ENCODE measurements around the gene DAGLA. TPM values are rescaled to one million over a fixed set of nuclear protein-coding genes. Genes with fewer than 3 reads are reported as not detected.
A peak's percentile ranks its signal among the peaks of the same experiment; 100 is the strongest.

The DAGLA gene
- total and polyA plus RNA-seq, 8 donors = under 0.01 to 27.2 (median 1.0) TPM

- H3K36me3 ChIP-seq = no peaks in the 10 kb centered on the region
- intact Hi-C loops (cut with DNase I; ENCODE audit: low total_unique reads) = no loop called here
- peak overlapping the region; percentile 71 to 88 (median 86) for H3K27ac ChIP-seq
- peaks cover 77 to 95% (median 80%) of the 10 kb centered on the region in 4 donors for H3K4me1 ChIP-seq
- H3K4me3 ChIP-seq = no peak overlapping the region
- 52 to 67% (median 65%) methylated on average over 11 of the region's 11 CpGs for WGBS, 5 donors
- TF ChIP-seq POLR2AphosphoS5 (IDR thresholded peaks at IDR 0.05) (no peak), EP300 (IDR thresholded peaks at IDR 0.05) (no peak), POLR2A (IDR thresholded peaks at IDR 0.05) (no peak), CTCF (IDR thresholded peaks at IDR 0.05) (no peak)
- no peaks in the 10 kb centered on the region for H3K27me3 ChIP-seq
- no peaks in the 10 kb centered on the region for H3K9me3 ChIP-seq
- peak in 1 of 2 donors; percentile 71 for DNase-seq
These were observed 18.2 kb downstream of the DAGLA start for GRCh38 chr11:61698173-61698948.

- H3K27me3 ChIP-seq = no peaks in the 10 kb centered on the region
- intact Hi-C loops (cut with DNase I; ENCODE audit: low total_unique reads) = no loop called here
- H3K27ac ChIP-seq = peak overlapping the region; percentile 71 to 88 (median 86)
- H3K9me3 ChIP-seq = no peaks in the 10 kb centered on the region
- DNase-seq = peak; percentile 85 to 86
- peaks cover 67 to 82% (median 71%) of the 10 kb centered on the region in 4 donors for H3K4me1 ChIP-seq
- TF ChIP-seq EP300 (IDR thresholded peaks at IDR 0.05) (no peak), POLR2A (IDR thresholded peaks at IDR 0.05) (no peak), POLR2AphosphoS5 (IDR thresholded peaks at IDR 0.05) (no peak), CTCF (IDR thresholded peaks at IDR 0.05) (no peak)
- H3K4me3 ChIP-seq = no peak overlapping the region
- WGBS, 5 donors = 30 to 69% (median 44%) methylated on average over 12 to 13 of the region's 13 CpGs
- no peaks in the 10 kb centered on the region for H3K36me3 ChIP-seq
These were observed 19.6 kb downstream of the DAGLA start for GRCh38 chr11:61699737-61700160.

- TF ChIP-seq POLR2AphosphoS5 (IDR thresholded peaks at IDR 0.05) = peak in 1 of 3 donors; percentile 30
- no peak for TF ChIP-seq CTCF (IDR thresholded peaks at IDR 0.05)
- Histone ChIP-seq H3K4me1 (peaks cover 62 to 77% (median 66%) of the 10 kb centered on the region in 4 donors), H3K36me3 (no peaks in the 10 kb centered on the region), H3K9me3 (no peaks in the 10 kb centered on the region), H3K27me3 (no peaks in the 10 kb centered on the region), H3K27ac (peak overlapping the region; percentile 71 to 88 (median 86)), H3K4me3 (no peak overlapping the region)
- WGBS, 5 donors = 40 to 51% (median 48%) methylated on average over 1 to 5 of the region's 5 CpGs
- peak; percentile 83 to 85 for DNase-seq
- intact Hi-C loops (cut with DNase I; ENCODE audit: low total_unique reads) = no loop called here
These were observed 20.0 kb downstream of the DAGLA start for GRCh38 chr11:61700212-61700611.

- Histone ChIP-seq H3K4me3 (no peak overlapping the region), H3K27ac (peak overlapping the region; percentile 71 to 88 (median 86)), H3K4me1 (peaks cover 57 to 72% (median 61%) of the 10 kb centered on the region in 4 donors), H3K36me3 (no peaks in the 10 kb centered on the region), H3K9me3 (no peaks in the 10 kb centered on the region), H3K27me3 (no peaks in the 10 kb centered on the region)
- WGBS, 5 donors = 68 to 79% (median 70%) methylated on average over 8 of the region's 8 CpGs
- DNase-seq = no peak
- intact Hi-C loops (cut with DNase I; ENCODE audit: low total_unique reads) = no loop called here
- no peak for TF ChIP-seq POLR2AphosphoS5 (IDR thresholded peaks at IDR 0.05)
- TF ChIP-seq CTCF (IDR thresholded peaks at IDR 0.05) = no peak
- TF ChIP-seq POLR2A (IDR thresholded peaks at IDR 0.05) = no peak
- no peak for TF ChIP-seq EP300 (IDR thresholded peaks at IDR 0.05)
These were observed 20.5 kb downstream of the DAGLA start for GRCh38 chr11:61700720-61701119.
